NK-92 treated with Interleukin-12 subunit alpha and Interleukin-12 subunit beta, amount 100 ng/mL, for 24 hours (cell line): Measurements from ENCODE around the gene GOLGA6A.

Experiments used
- DNase-seq: peaks from one replicate; lab custom pipeline; 2025; lab: John Stamatoyannopoulos, UW

GOLGA6A gene

DNA sequence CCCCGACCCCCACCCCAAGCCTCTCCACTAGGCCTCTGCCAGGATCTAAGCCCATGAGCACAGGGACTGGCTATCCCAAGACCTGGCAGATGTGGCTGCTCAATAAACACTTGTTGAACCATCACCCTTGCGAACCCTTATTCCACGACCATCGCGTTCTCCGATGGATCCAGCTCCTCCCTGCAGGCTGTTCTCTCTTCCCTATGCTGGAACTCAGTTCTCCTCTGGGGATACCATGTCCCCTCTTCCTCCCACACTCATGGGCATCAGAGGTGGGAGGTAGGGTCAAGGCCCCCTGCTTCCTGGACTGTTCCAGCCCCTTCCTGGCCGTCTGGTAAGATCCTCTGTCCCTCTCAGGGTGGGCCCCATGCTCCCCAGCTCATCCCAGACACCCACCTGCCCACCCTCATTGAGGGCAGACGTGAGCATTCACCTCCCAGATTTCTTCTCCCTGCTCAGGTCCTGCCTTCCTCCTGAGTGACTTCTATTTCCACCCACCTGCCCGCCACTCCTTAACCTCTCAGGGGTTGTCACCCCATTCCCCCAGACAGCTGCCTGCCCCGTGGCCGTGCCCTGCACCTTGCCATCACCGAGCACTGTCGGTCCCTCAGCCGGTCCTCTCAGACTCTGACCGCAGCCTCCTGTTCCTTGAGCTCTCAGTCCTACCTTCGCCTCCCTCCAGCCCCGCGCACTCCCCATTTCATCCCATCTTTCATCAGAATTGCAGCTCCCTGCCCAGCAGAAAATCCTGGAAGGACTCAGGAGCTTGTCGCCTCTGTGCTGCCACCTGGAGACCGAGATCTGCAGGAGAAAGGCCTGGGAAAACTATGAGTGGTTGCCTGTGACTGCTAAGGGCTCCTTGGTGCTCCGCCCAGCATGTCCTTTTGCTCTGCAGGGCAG is 45.8 kb downstream of the GOLGA6A start:
- no peak for DNase-seq

DNA sequence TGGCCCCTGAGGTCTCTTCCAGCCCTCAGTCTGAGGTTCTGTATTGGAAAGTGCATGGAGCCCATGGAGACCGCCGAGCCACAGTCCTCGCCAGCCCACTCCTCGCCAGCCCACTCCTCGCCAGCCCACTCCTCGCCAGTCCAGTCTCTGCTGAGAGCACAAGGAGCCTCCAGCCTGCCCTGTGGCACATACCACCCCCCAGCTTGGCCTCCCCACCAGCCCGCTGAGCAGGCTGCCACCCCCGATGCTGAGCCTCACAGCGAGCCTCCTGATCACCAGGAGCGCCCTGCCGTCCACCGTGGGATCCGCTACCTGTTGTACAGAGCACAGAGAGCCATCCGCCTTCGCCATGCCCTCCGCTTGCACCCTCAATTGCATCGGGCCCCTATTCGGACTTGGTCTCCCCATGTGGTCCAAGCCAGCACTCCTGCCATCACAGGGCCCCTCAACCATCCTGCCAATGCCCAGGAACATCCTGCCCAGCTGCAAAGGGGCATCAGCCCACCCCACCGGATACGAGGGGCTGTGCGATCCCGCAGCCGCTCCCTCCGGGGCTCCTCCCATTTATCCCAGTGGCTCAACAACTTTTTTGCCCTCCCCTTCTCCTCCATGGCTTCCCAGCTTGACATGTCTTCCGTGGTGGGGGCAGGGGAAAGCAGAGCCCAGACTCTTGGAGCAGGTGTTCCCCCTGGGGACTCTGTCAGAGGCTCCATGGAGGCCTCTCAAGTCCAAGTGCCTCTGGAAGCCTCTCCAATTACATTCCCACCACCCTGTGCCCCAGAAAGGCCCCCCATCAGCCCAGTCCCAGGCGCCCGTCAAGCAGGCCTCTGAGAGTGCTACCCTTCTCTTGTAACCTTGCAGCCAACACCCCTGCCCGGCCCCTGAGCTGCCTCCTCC is 47.0 kb downstream of the GOLGA6A start:
- no peak for DNase-seq

DNA sequence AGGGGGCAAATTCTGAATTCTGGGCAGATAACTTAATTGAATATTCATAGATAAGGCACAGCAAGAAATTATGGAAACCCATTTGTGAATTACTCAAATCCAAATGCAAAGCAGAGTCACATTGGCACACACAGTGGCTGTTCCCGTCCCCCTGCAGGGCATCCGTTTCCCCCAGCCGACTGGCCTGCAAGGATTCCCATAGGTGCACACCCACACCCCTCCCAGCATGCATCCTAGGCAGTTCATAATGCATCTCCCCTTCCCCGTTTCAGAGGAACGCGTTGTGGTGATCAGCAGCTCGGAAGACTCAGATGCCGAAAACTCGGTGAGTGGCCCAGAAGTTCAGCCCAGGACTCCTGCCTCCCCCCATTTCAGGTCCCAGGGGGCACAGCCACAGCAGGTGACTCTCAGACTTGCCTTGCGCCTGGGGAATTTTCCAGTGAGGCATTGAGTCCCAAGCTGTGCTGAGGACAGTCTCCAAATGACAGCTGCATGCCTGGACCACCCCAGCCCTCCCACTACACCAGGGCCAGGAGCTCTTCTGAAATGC is 48.1 kb downstream of the GOLGA6A start:
- no peak for DNase-seq

DNA sequence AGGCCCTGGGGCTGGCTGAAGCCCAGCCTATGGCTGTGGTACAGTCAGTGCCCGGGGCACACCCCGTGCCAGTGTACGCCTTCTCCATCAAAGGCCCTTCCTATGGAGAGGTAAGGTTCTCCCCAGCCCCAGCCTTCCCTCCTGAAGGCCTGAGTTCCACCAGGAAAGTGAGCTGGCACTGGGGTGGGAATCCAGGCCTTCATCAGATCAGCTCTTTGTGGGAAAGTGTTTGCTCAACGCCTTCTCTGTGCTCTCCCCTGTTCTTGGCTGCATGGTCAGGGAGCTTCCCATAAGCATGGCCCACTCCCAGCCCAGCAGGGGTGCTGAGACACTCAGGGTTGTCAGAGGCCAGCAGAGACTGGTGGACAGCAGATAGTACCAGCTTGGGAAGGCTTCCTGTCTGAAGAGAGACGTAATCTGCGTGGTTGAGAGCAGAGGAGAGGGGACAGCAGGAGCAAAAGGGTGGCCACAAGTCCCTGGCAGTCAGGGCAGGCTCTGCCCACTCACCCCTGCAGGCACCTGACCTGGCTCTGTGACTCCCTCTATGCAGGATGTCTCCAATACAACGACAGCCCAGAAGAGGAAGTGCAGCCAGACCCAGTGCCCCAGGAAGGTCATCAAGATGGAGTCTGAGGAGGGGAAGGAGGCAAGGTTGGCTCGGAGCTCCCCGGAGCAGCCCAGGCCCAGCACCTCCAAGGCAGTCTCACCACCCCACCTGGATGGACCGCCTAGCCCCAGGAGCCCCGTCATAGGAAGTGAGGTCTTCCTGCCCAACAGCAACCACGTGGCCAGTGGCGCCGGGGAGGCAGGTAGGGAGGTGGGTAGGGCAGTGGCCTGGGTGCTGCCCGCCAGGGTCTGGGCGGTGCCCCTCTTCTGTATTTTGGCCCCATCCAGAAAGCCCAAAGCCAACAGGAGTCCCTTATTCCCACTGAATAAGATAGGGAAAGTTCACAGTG is 49.5 kb downstream of the GOLGA6A start:
- no peak for DNase-seq

DNA sequence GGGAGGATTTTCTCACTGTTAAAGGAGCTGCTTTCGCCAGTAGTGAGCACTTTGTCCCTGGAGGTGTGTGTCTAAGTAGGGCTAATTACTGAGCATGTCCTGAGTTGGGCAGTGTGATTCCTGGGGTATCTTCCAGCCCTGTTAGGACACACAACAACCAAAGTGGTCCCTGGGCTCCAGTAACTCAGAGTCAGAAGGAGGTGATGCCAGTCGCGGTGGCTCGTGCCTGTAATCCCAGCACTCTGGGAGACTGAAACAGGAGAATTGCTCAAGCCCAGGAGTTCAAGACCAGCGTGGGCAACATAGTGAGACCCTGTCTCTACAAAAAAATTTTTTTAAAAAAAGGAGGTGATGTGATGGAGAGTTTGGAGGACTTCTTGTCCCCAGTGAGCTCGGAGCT is 50.3 kb downstream of the GOLGA6A start:
- no peak for DNase-seq

DNA sequence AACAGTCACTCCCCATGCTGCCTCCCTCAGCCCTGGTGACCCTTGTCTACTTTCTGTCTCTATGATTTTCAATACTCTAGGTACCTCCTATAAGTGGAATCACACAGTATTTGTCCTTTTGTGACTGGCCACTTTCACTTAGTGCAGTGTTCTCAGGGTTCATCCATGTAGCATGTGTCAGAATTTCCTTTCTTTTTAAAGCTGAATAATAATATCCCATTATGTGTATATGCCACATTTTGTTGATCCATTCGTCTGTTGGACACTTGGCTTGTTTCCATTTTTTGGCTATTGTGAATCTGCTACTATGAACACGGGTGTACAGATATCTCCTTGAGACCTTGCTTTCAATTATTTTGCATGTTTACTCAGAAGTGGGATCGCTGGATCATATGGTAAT is 53.7 kb downstream of the GOLGA6A start:
- no peak for DNase-seq

DNA sequence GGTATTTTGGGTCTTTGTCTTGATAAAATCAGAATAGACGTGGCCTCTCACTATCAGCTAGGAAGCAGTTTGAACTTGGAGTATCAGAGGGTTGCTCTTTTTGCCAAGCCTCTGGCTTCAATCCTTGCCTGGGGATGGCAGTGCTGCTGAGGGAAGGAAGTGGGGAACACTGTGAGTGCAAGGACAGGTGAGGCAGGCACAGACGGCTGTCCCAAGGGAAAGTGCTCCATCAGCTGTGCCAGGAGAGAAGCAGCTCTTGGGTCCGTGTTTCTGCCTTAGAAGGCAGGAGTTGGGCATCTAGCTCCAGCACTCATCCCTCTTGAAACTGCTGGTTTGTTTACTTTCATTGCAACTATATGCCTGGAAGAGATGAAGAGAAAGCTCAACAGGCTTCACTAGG is 54.7 kb downstream of the GOLGA6A start:
- no peak for DNase-seq

DNA sequence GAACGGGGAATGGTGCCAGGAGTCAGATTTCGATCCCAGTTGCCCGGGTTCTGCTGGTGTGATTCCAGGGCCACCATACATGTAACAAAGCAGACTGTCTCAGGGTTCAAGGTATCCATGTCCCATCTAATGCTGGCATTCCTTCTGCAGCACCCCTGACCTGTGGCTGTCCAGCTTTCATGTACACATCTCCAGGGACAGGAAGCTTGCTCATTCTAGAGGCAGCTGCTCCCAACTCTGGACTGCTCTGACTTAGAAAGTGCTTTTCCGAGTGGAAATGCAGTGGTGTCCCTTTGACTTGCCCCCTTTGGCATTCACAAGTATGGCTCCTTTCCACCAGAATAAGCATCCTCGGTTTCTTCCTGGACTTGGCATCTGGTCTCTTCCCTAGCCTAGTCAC is 56.9 kb downstream of the GOLGA6A start:
- no peak for DNase-seq

DNA sequence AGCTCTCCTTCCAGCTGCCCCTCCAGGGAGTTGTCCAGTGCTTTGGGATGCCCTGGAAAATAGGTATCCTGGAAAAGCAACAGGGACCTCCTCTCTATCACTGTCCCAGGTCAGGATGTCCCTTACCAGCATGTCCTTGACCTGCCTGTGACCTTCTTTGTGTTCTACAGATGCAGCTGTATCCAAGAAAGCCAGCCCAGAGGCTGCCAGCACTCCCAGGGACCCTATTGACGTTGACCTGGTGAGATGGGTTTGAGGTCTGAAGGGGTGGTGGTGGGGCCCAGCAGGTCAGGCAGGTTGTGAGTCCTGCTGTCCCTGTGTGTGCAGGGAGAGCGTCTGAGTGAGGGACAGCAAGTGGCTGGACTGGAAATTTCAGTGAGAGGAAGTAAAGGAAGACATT is 57.7 kb downstream of the GOLGA6A start:
- no peak for DNase-seq

DNA sequence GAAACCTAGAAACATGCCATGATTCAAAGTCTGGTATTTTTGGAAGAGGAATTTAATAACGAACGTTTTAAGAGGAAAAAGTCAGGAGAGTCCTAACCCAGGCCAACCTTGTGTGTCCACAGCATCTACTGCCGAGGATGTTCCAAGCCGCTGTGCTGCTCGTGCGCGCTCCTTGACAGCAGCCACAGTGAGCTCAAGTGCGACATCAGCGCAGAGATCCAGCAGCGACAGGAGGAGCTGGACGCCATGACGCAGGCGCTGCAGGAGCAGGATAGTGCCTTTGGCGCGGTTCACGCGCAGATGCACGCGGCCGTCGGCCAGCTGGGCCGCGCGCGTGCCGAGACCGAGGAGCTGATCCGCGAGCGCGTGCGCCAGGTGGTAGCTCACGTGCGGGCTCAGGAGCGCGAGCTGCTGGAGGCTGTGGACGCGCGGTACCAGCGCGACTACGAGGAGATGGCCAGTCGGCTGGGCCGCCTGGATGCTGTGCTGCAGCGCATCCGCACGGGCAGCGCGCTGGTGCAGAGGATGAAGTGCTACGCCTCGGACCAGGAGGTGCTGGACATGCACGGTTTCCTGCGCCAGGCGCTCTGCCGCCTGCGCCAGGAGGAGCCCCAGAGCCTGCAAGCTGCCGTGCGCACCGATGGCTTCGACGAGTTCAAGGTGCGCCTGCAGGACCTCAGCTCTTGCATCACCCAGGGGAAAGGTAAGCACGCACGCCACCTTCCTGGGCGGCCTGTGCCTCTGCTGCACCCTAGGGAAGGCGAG is 59.5 kb downstream of the GOLGA6A start:
- no peak for DNase-seq
